ENCODE data around the gene B4GALT4.

B4GALT4 gene

DNA sequence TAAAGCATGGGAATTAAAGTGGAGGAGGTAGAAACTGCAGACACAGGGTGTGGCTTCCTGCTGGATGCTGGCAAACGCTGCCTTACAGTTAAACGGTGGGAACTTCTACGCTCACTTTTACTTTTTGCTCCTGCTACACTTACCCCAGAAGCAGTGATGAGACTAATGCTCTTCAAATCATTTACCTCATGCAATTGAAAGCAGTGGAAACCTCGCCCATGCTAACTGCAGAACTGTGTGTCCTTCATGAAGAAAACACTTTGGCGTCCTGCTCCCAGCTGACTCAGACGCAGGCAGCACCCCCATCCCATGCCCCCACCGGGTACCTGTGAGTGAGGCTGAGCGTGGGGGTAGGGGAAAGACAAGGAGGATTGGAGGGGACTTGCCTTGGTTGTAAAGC lies 35.5 kb downstream of the B4GALT4 start:
- TF ChIP-seq, protein P1, sequence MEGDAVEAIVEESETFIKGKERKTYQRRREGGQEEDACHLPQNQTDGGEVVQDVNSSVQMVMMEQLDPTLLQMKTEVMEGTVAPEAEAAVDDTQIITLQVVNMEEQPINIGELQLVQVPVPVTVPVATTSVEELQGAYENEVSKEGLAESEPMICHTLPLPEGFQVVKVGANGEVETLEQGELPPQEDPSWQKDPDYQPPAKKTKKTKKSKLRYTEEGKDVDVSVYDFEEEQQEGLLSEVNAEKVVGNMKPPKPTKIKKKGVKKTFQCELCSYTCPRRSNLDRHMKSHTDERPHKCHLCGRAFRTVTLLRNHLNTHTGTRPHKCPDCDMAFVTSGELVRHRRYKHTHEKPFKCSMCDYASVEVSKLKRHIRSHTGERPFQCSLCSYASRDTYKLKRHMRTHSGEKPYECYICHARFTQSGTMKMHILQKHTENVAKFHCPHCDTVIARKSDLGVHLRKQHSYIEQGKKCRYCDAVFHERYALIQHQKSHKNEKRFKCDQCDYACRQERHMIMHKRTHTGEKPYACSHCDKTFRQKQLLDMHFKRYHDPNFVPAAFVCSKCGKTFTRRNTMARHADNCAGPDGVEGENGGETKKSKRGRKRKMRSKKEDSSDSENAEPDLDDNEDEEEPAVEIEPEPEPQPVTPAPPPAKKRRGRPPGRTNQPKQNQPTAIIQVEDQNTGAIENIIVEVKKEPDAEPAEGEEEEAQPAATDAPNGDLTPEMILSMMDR (conservative IDR thresholded peaks at IDR 0.05; ENCODE audit: low read depth, low read length) = no peak
- H3K4me3 ChIP-seq (ENCODE audit: low read depth, low read length) = no peak overlapping the region
- DNase-seq (ENCODE audit: low read depth) = no peak

DNA sequence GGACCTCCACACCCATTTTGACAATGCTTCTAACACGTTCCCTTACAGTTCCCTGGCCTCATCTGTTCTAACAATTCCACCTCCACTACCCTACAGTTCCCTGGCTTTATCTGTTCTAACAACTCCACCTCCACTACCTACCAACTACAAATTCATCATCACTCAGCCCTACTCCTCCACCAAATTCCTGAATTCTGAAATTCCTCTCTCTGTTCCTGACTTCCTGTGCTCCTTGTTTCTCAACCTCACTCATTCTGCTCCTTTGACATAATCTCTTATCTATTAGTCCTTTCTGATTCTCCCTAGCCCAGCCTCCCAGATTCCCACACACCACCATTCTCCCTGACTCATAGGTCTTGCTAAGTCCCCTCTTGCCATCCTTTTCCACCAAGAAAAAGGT lies 44.8 kb downstream of the B4GALT4 start:
- no peak for DNase-seq (ENCODE audit: low read depth)
- H3K4me3 ChIP-seq (ENCODE audit: low read depth, low read length) = no peak overlapping the region
- TF ChIP-seq, protein P1 (conservative IDR thresholded peaks at IDR 0.05; ENCODE audit: low read depth, low read length) = no peak

DNA sequence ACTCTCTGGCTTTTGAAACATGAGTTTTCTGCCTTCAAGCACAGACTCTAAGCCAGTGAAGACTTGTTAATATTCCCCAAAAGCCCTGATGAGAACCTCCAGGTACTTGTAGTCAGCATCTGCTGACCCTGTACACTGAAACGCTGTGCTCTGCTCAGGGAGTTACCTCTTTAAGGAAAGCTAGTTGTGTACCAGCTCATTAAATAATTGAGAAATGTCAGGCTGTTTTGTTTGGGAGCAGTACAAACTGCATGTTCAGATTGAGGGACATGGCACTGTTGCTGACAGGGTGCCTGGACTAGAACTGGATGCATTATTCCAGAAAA lies 45.6 kb downstream of the B4GALT4 start:
- TF ChIP-seq, protein P1 (conservative IDR thresholded peaks at IDR 0.05; ENCODE audit: low read depth, low read length) = no peak
- H3K4me3 ChIP-seq (ENCODE audit: low read depth, low read length) = no peak overlapping the region
- no peak for DNase-seq (ENCODE audit: low read depth)

DNA sequence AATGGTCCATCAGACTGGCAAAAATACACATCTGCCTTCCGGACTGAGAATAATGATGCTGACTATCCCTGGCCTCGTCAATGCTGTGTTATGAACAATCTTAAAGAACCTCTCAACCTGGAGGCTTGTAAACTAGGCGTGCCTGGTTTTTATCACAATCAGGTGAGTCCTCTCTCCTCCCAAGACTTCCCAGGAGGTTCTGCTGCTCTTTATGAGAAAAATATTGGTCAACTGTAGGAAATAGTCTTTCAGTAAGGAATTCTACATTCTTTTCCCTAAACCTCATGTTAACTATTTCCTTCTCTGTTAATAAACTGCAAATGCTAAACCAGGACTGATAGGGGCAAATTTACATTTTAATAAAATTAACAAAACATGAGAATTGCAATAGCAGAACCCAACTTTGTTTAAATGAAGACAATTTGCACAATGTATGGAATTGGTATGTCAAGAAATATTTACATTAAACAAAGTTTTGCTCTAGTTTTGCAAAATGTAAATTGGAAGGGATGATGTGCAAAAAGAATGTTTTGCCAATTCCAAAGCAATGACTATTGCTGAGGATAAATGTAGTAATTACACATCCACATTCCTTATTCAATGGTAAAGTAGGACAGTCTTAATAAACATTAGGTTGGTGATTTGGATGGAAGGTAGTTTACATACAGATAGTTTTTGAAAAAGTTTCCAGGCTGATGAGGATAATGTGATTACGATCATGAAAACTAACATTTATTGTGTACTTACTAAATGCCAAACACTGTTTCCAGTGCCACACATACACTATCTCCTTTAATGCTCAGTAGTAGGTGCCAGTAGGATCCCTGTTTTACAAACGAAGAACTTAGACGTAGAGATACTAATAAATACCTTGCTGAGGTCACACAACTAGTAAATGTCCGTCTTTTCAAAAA lies 46.2 kb downstream of the B4GALT4 start:
- no peak for DNase-seq (ENCODE audit: low read depth)
- TF ChIP-seq, protein P1 (conservative IDR thresholded peaks at IDR 0.05; ENCODE audit: low read depth, low read length) = no peak
- H3K4me3 ChIP-seq (ENCODE audit: low read depth, low read length) = no peak overlapping the region

DNA sequence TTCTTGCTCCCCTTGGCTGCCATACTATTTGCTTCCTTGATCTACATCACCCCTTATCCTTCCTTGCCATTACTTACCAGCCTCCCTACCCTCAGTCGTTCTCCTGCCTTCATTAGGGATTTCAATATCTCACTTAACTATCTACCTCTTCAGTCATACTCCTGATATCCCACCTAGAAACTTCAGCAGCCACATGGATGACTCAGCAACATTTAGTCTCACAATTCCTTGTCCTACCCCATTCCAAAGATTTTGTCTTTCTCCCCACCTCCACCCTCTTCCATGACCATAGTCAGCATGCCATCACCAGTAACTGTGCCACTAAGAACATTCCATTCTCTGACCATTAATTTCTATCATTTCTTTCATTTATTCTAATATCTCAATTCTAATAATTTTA lies 48.9 kb downstream of the B4GALT4 start:
- TF ChIP-seq, protein P1 (conservative IDR thresholded peaks at IDR 0.05; ENCODE audit: low read depth, low read length) = no peak
- DNase-seq (ENCODE audit: low read depth) = no peak
- H3K4me3 ChIP-seq (ENCODE audit: low read depth, low read length) = no peak overlapping the region

DNA sequence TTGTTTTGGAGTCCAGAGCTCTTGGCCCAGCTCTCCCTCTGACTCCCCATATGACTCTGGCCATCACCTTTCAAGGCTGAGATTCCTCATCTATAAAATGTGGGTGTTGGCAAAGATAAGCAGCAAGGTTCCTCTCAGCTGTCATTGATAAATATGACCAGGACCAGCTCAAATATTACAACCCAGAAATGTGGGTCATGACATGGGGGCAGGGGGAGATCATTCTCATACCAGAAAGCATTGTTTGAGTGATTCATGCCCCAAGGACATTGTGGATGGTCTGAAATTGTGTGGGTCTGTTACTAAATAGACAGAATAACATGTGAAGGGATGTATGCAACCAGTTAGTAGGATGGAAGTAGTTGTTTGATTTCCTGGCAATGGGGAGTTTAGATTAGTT lies 53.4 kb downstream of the B4GALT4 start:
- no peak overlapping the region for H3K4me3 ChIP-seq (ENCODE audit: low read depth, low read length)
- TF ChIP-seq, protein P1 (conservative IDR thresholded peaks at IDR 0.05; ENCODE audit: low read depth, low read length) = no peak
- DNase-seq (ENCODE audit: low read depth) = no peak

Measured in choroid plexus epithelial cell (primary cell).